Measurements from ENCODE around the gene RUFY4. TPM values are rescaled to one million over a fixed set of nuclear protein-coding genes. Genes with fewer than 3 reads are reported as not detected.

The RUFY4 gene
- total RNA-seq, 1 experiment from 2014 or later, result 0.31 TPM

DNA sequence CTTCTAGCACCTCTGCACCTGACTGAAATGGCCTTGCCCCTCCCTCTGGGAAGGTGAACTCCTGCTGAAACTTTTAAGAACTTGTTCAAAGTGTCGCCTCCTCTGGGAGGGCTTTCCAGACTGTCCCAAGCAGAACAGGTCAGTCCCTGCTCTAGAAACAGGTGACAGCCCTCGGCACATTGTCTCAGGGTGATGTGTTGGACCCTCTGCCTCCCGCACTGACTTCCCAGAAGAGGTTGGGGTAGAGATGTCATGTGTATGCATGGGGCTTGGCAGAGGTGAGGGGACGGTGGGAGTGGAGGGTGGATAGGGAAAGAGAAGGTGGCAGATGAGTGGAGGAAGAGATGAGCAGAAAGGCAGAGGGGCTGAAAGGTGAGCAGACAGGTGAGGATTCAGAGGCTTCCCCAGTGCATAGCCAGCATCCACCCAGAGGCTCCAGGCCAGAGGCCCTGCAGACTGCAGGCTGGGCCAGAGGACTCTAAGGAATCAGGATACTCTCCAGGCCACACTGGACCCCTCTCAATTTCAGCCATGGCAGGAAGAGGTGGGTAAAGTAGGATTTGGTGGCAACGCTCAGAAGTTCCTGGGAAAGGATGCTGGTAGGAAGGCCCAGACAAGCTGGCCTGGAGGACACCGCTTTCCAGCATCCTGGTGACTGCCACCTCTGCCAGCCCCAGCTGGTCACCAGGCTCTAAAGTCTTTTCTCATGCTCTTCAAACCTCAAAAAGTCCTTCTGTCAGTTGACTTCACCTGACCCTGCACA, 41.4 kb upstream of the RUFY4 start:
- POLR2A ChIA-PET, result no interaction called here
- ATAC-seq, result no peak
- no peaks in the 10 kb centered on the region for H3K36me3 Mint-ChIP-seq
- no peak for TF ChIP-seq ZNF138 (CRISPR knock-in tag; conservative IDR thresholded peaks at IDR 0.05)
- TF ChIP-seq, protein P1, sequence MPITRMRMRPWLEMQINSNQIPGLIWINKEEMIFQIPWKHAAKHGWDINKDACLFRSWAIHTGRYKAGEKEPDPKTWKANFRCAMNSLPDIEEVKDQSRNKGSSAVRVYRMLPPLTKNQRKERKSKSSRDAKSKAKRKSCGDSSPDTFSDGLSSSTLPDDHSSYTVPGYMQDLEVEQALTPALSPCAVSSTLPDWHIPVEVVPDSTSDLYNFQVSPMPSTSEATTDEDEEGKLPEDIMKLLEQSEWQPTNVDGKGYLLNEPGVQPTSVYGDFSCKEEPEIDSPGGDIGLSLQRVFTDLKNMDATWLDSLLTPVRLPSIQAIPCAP (CRISPR knock-in tag; IDR thresholded peaks at IDR 0.05), result no peak
- TF ChIP-seq, protein P2, sequence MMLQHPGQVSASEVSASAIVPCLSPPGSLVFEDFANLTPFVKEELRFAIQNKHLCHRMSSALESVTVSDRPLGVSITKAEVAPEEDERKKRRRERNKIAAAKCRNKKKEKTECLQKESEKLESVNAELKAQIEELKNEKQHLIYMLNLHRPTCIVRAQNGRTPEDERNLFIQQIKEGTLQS (CRISPR knock-in tag; conservative IDR thresholded peaks at IDR 0.05), result no peak
- no peak for TF ChIP-seq TCF7 (CRISPR knock-in tag; IDR thresholded peaks at IDR 0.05; ENCODE audit: low read depth)
- TF ChIP-seq ESRRA (CRISPR knock-in tag; IDR thresholded peaks at IDR 0.05; ENCODE audit: borderline replicate concordance), result no peak
- TF ChIP-seq, protein P3, sequence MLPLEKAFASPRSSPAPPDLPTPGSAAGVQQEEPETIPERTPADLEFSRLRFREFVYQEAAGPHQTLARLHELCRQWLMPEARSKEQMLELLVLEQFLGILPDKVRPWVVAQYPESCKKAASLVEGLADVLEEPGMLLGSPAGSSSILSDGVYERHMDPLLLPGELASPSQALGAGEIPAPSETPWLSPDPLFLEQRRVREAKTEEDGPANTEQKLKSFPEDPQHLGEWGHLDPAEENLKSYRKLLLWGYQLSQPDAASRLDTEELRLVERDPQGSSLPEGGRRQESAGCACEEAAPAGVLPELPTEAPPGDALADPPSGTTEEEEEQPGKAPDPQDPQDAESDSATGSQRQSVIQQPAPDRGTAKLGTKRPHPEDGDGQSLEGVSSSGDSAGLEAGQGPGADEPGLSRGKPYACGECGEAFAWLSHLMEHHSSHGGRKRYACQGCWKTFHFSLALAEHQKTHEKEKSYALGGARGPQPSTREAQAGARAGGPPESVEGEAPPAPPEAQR (CRISPR knock-in tag; IDR thresholded peaks at IDR 0.05), result no peak
- no peak overlapping the region for H3K4me3 Mint-ChIP-seq
- peaks cover 12% of the 10 kb centered on the region for H3K4me1 Mint-ChIP-seq
- DNase-seq (ENCODE audit: low spot score), result no peak
- H3K27ac Mint-ChIP-seq, result no peak overlapping the region
- no peaks in the 10 kb centered on the region for H3K9me3 Mint-ChIP-seq
- CTCF ChIA-PET, result interaction anchor here (1.2 to 1.9 kb wide), 3 partner anchors 34 to 242 kb away, joined by 4 to 10 read pairs (median 10); no protein-coding TSS in a partner anchor
- peaks cover 9% of the 10 kb centered on the region for H3K27me3 Mint-ChIP-seq (ENCODE audit: low read depth)

DNA sequence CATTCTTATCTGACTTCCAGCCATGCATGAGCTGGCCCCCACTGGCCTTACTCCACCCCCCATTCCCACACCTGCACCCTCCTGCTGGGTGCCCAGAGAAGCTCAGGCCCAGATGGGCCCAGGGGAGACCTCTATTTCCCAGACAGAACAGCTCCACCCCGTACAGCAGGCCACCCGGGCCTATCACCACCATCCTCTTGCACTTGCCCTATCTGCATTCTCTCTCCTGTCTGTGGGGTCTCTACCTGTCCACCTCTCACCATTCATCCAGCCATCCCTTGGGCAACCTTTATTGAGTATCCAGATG, 40.9 kb upstream of the RUFY4 start:
- POLR2A ChIA-PET, result no interaction called here
- no peak for ATAC-seq
- Mint-ChIP-seq H3K36me3 (no peaks in the 10 kb centered on the region), H3K4me3 (no peak overlapping the region), H3K27me3 (ENCODE audit: low read depth) (peaks cover 14% of the 10 kb centered on the region), H3K4me1 (peaks cover 12% of the 10 kb centered on the region), H3K27ac (no peak overlapping the region), H3K9me3 (no peaks in the 10 kb centered on the region)
- TF ChIP-seq TEAD4 (CRISPR knock-in tag; IDR thresholded peaks at IDR 0.05) (no peak), ETV6 (CRISPR knock-in tag; IDR thresholded peaks at IDR 0.05) (no peak), FOXP1 (CRISPR knock-in tag; IDR thresholded peaks at IDR 0.05; ENCODE audit: borderline replicate concordance) (no peak), IRF2 (CRISPR knock-in tag; IDR thresholded peaks at IDR 0.05; ENCODE audit: borderline replicate concordance, low read depth) (no peak), NR1H2 (CRISPR knock-in tag; IDR thresholded peaks at IDR 0.05) (no peak), GRHL2 (CRISPR knock-in tag; IDR thresholded peaks at IDR 0.05; ENCODE audit: insufficient replicate concordance, severe bottlenecking) (no peak)
- TF ChIP-seq, protein P4, sequence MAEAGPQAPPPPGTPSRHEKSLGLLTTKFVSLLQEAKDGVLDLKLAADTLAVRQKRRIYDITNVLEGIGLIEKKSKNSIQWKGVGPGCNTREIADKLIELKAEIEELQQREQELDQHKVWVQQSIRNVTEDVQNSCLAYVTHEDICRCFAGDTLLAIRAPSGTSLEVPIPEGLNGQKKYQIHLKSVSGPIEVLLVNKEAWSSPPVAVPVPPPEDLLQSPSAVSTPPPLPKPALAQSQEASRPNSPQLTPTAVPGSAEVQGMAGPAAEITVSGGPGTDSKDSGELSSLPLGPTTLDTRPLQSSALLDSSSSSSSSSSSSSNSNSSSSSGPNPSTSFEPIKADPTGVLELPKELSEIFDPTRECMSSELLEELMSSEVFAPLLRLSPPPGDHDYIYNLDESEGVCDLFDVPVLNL (CRISPR knock-in tag; IDR thresholded peaks at IDR 0.05; ENCODE audit: borderline replicate concordance, low read depth), result no peak
- no peak for DNase-seq (ENCODE audit: low spot score)
- CTCF ChIA-PET, result interaction anchor here (1.2 to 1.9 kb wide), 2 partner anchors 34 to 242 kb away, joined by 4 to 10 read pairs; no protein-coding TSS in a partner anchor

DNA sequence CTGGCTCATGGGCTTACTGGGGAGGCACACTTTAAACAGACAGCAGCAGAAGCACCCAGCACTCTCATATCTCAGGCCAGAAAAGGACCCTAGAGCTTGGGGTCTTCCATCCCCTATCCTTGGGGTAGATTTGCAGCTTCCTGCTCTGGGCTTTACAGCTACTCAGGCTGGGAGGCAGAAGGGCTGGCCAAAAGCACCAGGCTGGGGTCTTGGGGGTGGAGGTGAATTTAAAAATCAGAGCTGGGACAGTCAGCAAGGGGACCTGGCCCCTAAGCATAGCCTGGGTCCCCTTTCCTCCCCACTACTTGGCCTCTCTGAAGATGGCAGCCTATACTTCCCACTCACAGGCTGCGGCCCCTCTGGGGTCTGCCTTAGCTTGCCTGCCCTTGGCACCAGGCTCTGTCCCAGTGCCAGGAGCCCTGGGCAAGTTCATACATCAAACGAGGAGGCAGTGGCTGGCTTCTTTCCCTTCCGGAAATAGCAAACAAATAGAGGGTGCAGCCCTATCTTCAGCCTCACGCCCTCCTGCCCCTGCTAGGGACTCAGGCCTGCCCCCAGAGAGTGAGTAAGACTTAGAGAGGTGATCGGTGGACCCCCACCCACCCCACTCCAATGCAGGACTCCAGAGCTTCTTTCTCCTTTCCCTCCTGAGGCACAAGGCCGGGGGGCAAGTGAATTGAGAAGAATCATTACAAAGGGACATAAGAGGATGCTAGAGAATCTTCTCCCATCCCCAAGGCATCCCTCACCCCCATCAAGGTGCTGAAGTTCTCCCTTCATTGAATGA, 40.3 kb upstream of the RUFY4 start:
- POLR2A ChIA-PET, result no interaction called here
- H3K4me1 Mint-ChIP-seq, result peaks cover 12% of the 10 kb centered on the region
- H3K27me3 Mint-ChIP-seq (ENCODE audit: low read depth), result peaks cover 20% of the 10 kb centered on the region
- no peak for ATAC-seq
- H3K4me3 Mint-ChIP-seq, result no peak overlapping the region
- CTCF ChIA-PET, result interaction anchor here (1.2 to 1.9 kb wide), 2 partner anchors 35 to 243 kb away, joined by 4 to 10 read pairs; no protein-coding TSS in a partner anchor
- H3K9me3 Mint-ChIP-seq, result no peaks in the 10 kb centered on the region
- DNase-seq (ENCODE audit: low spot score), result no peak
- H3K36me3 Mint-ChIP-seq, result no peaks in the 10 kb centered on the region
- H3K27ac Mint-ChIP-seq, result no peak overlapping the region
- TF ChIP-seq TEAD4 (CRISPR knock-in tag; IDR thresholded peaks at IDR 0.05), result no peak
- TF ChIP-seq, protein P5, sequence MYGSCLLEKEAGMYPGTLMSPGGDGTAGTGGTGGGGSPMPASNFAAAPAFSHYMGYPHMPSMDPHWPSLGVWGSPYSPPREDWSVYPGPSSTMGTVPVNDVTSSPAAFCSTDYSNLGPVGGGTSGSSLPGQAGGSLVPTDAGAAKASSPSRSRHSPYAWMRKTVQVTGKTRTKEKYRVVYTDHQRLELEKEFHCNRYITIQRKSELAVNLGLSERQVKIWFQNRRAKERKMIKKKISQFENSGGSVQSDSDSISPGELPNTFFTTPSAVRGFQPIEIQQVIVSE (CRISPR knock-in tag; IDR thresholded peaks at IDR 0.05; ENCODE audit: borderline replicate concordance), result no peak
- TF ChIP-seq, protein P6, sequence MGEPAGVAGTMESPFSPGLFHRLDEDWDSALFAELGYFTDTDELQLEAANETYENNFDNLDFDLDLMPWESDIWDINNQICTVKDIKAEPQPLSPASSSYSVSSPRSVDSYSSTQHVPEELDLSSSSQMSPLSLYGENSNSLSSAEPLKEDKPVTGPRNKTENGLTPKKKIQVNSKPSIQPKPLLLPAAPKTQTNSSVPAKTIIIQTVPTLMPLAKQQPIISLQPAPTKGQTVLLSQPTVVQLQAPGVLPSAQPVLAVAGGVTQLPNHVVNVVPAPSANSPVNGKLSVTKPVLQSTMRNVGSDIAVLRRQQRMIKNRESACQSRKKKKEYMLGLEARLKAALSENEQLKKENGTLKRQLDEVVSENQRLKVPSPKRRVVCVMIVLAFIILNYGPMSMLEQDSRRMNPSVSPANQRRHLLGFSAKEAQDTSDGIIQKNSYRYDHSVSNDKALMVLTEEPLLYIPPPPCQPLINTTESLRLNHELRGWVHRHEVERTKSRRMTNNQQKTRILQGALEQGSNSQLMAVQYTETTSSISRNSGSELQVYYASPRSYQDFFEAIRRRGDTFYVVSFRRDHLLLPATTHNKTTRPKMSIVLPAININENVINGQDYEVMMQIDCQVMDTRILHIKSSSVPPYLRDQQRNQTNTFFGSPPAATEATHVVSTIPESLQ (CRISPR knock-in tag; IDR thresholded peaks at IDR 0.05), result no peak
- TF ChIP-seq, protein P7, sequence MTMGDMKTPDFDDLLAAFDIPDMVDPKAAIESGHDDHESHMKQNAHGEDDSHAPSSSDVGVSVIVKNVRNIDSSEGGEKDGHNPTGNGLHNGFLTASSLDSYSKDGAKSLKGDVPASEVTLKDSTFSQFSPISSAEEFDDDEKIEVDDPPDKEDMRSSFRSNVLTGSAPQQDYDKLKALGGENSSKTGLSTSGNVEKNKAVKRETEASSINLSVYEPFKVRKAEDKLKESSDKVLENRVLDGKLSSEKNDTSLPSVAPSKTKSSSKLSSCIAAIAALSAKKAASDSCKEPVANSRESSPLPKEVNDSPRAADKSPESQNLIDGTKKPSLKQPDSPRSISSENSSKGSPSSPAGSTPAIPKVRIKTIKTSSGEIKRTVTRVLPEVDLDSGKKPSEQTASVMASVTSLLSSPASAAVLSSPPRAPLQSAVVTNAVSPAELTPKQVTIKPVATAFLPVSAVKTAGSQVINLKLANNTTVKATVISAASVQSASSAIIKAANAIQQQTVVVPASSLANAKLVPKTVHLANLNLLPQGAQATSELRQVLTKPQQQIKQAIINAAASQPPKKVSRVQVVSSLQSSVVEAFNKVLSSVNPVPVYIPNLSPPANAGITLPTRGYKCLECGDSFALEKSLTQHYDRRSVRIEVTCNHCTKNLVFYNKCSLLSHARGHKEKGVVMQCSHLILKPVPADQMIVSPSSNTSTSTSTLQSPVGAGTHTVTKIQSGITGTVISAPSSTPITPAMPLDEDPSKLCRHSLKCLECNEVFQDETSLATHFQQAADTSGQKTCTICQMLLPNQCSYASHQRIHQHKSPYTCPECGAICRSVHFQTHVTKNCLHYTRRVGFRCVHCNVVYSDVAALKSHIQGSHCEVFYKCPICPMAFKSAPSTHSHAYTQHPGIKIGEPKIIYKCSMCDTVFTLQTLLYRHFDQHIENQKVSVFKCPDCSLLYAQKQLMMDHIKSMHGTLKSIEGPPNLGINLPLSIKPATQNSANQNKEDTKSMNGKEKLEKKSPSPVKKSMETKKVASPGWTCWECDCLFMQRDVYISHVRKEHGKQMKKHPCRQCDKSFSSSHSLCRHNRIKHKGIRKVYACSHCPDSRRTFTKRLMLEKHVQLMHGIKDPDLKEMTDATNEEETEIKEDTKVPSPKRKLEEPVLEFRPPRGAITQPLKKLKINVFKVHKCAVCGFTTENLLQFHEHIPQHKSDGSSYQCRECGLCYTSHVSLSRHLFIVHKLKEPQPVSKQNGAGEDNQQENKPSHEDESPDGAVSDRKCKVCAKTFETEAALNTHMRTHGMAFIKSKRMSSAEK (CRISPR knock-in tag; IDR thresholded peaks at IDR 0.05; ENCODE audit: borderline replicate concordance), result no peak

Data from WTC11 (cell line).